SK-N-MC (cell line): ENCODE data around the gene PARP15.

Experiments used
- DNase-seq: peaks from one replicate; pipeline ENCODE4 v3.0.0-alpha.2; 2011; ENCODE audit warnings: low read depth, low spot score
- H3K27ac ChIP-seq: fragments of 200-600 bp; sonication (generic); 2 replicates; pipeline ENCODE4 v1.5.1; 2016; ENCODE audit warnings: mixed run types
- H3K36me3 ChIP-seq: fragments of 200-600 bp; sonication (generic); 2 replicates; pipeline ENCODE4 v1.6.1; 2017; ENCODE audit warnings: antibody characterized with exemption, low read length, mixed read lengths; ENCODE audit not compliant: insufficient read depth
- H3K4me3 ChIP-seq: fragments of 200-600 bp; sonication (generic); 2 replicates; pipeline ENCODE4 v1.5.1; 2016
- H3K9ac ChIP-seq: fragments of 200-600 bp; sonication (generic); 2 replicates; pipeline ENCODE4 v1.8.0; 2017; ENCODE audit warnings: mixed run types, mixed read lengths; ENCODE audit not compliant: insufficient read length
- H3K9me3 ChIP-seq: fragments of 200-600 bp; sonication (generic); 2 replicates; pipeline ENCODE4 v1.6.1; 2017; ENCODE audit warnings: low read depth, mild to moderate bottlenecking, antibody characterized with exemption, low read length, moderate library complexity, mixed read lengths
- EZH2 ChIP-seq: fragments of 200-600 bp; sonication (generic); IDR thresholded peaks from one replicate; pipeline ENCODE4 v1.6.1; 2017; ENCODE audit warnings: antibody characterized with exemption
- FOXP2 ChIP-seq: optimal IDR thresholded peaks from 2 replicates; pipeline ENCODE3; 2011; ENCODE audit warnings: mild to moderate bottlenecking, moderate library complexity; ENCODE audit not compliant: insufficient read depth; ENCODE audit errors: extremely low read length, control extremely low read depth
- POLR2AphosphoS5 ChIP-seq: IDR thresholded peaks from 2 replicates; pipeline ENCODE4 v1.6.1; 2012; ENCODE audit warnings: mild to moderate bottlenecking, low read depth, low read length, borderline replicate concordance

Gene PARP15

DNA sequence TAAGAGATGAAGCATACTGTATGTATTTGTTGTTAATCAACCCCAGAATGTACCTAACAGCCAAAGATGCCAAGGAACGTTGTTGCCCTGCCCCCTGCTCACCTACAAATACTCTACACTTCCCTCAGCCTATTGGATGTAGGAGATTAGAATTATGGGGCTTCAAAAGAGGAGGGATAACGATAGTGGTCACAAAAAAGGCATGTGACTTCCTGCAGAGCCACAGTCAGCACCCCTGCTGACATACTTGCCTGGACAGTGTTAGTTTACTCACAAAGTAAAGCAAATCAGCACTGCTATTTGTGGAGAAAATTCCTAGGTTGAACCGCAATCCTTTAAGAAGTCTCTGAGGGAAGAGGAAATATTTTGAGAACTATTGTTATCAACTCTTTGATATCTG is 37.9 kb downstream of the PARP15 start:
- Histone ChIP-seq H3K4me3 (no peak overlapping the region), H3K9me3 (no peaks in the 10 kb centered on the region), H3K9ac (no peak overlapping the region), H3K27ac (no peak overlapping the region), H3K36me3 (no peaks in the 10 kb centered on the region)
- TF ChIP-seq EZH2 (no peak), FOXP2 (no peak), POLR2AphosphoS5 (no peak)
- no peak for DNase-seq

DNA sequence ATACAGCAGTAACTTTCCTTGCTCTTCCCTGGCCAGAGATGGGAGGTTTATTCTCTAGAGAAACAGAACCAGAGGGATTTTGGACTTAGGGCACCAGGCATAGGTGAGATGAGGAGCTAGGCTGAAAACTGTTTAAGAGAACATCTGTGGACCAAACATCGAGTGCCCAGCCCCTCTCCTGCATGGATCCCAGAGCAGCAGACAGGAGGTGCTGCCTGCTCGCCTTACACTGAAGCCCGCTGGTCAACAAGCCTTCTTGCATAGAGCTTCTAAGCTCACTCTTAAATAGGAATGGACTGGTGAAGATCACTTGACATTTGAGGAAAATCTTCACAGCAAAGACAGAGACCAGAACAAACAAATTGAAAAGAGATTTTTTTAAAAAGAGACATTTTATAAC is 41.2 kb downstream of the PARP15 start:
- DNase-seq: no peak
- Histone ChIP-seq H3K9me3 (no peaks in the 10 kb centered on the region), H3K36me3 (no peaks in the 10 kb centered on the region), H3K9ac (no peak overlapping the region), H3K4me3 (no peak overlapping the region), H3K27ac (no peak overlapping the region)
- TF ChIP-seq EZH2 (no peak), POLR2AphosphoS5 (no peak), FOXP2 (no peak)

DNA sequence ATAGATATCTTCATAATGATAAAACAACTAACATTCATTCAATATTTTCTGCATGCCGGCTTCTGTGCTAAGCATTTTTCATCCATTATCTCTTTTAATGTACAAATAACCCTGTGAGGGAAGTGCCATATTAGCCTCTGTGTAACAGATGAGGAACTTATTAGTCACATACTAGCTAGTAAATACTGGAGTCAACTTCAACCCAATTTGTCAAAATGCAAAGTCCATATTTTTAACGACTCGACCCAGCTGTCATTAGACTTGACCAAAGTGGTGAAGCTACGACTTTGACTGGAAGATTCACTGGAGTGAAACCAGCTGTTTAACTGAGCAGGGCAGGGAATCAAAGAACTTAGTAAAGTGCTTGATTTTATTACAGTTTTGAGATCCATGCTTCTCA is 41.6 kb downstream of the PARP15 start:
- H3K9ac ChIP-seq: no peak overlapping the region
- no peaks in the 10 kb centered on the region for H3K9me3 ChIP-seq
- no peak for TF ChIP-seq EZH2
- no peak for TF ChIP-seq POLR2AphosphoS5
- TF ChIP-seq FOXP2: no peak
- H3K27ac ChIP-seq: no peak overlapping the region
- no peak overlapping the region for H3K4me3 ChIP-seq
- DNase-seq: no peak
- H3K36me3 ChIP-seq: no peaks in the 10 kb centered on the region

DNA sequence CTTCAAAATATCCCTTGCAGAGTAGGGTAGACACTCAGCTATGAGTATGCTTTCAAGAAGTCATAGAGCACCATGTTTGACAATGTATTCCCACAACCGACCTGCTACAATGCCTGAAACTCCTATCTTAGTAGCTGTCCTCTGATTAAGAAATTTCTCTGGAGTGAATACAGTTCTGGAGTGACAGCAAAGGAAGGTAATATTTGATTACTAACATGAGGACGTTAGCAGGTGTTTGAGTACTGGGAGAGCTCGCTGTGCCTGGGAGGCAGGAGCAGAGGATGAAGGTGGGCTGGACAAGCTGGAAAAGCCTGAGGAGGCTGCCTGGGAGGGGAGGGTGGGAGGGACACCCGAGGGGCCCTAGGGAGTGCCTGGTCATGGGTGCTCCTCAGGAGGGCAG is 42.9 kb downstream of the PARP15 start:
- DNase-seq: no peak
- TF ChIP-seq POLR2AphosphoS5: no peak
- TF ChIP-seq FOXP2: no peak
- TF ChIP-seq EZH2: no peak
- Histone ChIP-seq H3K27ac (no peak overlapping the region), H3K36me3 (no peaks in the 10 kb centered on the region), H3K4me3 (no peak overlapping the region), H3K9ac (no peak overlapping the region), H3K9me3 (no peaks in the 10 kb centered on the region)

DNA sequence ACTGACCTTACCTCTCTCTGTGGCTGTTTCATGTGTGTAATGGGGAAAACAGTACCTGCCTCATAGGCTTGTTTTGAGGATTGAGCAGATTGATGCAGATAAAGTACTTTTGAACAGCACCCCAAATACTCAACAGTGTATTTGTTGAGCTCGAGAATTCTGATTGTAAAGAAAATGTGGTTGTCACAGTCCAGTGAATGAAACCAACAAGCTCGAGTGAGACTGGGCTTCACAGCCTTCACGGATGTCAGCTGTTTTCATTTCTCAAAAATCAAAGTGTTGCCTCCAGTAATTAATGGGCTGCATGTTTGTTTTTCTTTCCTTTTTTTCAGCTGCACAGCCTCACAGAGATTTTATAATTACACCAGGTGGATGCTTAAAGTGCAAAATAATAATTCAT is 43.7 kb downstream of the PARP15 start:
- no peaks in the 10 kb centered on the region for H3K36me3 ChIP-seq
- no peak overlapping the region for H3K27ac ChIP-seq
- no peaks in the 10 kb centered on the region for H3K9me3 ChIP-seq
- DNase-seq: no peak
- no peak for TF ChIP-seq FOXP2
- TF ChIP-seq POLR2AphosphoS5: no peak
- no peak for TF ChIP-seq EZH2
- H3K9ac ChIP-seq: no peak overlapping the region
- no peak overlapping the region for H3K4me3 ChIP-seq

DNA sequence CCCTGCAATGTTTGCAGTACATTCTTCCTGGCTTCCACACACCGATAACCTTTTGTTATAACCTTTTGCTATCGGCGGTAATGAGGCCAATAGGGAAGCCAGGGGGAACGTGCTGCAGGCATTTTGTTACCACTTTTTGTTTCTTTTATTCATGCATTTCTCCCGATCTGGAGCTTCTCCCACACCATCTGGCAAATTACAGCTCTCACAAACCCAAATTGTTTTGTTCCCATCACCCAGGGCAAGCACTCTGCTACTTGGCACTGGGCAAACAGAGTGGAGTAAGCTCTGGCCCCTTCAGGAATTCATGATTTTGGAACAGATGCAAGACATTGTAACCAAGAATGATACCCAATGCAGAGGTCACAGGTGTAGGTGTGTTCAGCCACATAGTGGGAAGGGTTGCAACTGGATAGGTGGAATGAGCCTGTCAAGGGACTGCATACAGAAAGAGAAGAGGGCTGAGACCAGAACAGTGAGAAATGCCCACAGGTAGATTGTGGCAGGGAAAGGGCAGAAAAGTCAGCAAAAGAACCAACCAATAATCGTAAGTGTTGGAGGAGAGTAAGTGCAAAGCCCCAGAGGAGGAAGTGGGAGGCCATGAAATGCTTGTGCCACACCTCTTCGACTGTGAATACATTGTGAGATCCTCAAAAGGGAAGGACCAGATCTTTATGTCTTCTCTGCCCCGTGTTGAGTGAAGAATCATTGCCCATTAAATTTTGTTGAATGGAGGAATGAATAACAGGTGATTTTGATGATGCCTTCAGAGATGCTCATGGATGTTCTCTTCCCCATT is 45.8 kb downstream of the PARP15 start:
- H3K9me3 ChIP-seq: no peaks in the 10 kb centered on the region
- no peak overlapping the region for H3K27ac ChIP-seq
- no peak overlapping the region for H3K4me3 ChIP-seq
- no peak for DNase-seq
- H3K9ac ChIP-seq: no peak overlapping the region
- H3K36me3 ChIP-seq: no peaks in the 10 kb centered on the region
- TF ChIP-seq EZH2 (no peak), FOXP2 (no peak), POLR2AphosphoS5 (no peak)

DNA sequence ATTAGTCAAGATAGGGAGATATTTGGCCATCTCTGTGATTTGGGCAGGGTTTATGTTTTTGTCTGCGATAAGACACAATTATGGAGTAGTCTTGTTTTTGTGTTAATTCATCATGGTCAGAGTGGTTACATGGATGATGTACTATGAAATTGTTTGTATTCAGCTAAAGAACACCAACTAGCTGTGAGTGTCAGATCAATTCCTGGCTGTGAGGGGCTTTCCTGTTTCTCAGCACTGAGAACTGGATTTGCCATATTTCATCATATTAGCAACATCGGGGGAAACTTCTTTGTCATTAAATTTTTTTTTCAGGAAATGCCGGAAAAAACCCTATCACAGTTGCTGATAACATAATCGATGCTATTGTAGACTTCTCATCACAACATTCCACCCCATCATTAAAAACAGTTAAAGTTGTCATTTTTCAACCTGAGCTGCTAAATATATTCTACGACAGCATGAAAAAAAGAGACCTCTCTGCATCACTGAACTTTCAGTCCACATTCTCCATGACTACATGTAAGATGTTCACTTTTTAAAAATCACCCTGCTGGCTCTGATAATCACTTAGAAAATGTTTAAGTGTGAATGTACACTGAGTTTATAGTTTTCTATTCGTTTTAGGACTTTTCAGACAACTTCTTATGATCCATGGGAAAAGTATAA is 49.2 kb downstream of the PARP15 start:
- Histone ChIP-seq H3K9ac (no peak overlapping the region), H3K27ac (no peak overlapping the region), H3K4me3 (no peak overlapping the region), H3K9me3 (no peaks in the 10 kb centered on the region), H3K36me3 (no peaks in the 10 kb centered on the region)
- DNase-seq: no peak
- TF ChIP-seq EZH2: no peak
- no peak for TF ChIP-seq FOXP2
- TF ChIP-seq POLR2AphosphoS5: no peak

DNA sequence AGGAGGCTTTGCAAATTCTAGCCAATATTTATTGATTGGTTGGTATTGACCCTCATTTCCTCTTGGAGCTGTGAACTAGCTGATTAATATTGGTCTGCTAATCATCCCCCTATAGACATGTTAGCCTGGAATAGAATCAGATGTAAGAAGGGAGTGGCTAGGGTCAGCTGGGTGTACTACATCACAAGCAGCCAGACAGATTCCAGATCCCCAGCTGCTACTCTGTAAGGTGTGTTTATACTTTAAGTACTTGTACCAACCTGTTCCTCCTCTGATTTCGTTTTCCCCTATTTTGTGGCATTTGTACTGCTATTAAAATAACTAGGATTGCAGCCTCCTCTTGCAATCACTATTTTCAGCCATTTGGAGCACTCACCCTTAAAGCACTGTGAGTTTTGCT is 49.9 kb downstream of the PARP15 start:
- H3K4me3 ChIP-seq: no peak overlapping the region
- H3K9me3 ChIP-seq: no peaks in the 10 kb centered on the region
- H3K27ac ChIP-seq: no peak overlapping the region
- TF ChIP-seq POLR2AphosphoS5 (no peak), FOXP2 (no peak), EZH2 (no peak)
- no peak for DNase-seq
- H3K9ac ChIP-seq: no peak overlapping the region
- H3K36me3 ChIP-seq: no peaks in the 10 kb centered on the region

DNA sequence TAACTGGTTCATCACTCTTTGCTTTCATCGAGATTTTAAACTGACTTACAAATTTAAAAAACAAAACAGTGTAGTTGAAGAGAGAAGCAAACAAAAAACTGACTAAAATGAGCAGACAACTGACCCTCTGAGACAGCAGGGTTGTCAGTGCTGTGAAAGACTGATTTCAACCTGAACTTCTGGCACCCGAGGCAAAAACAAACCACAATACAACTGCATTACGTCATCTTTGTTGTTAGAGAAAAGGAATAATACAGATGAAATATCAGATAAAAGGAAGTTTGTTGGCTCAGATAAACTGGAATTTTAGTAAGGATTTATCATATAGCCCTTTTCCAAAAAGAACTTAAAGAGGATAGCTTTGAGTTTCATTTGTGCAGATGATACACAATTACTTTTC is 51.1 kb downstream of the PARP15 start:
- TF ChIP-seq POLR2AphosphoS5 (no peak), EZH2 (no peak), FOXP2 (no peak)
- Histone ChIP-seq H3K9ac (no peak overlapping the region), H3K9me3 (no peaks in the 10 kb centered on the region), H3K27ac (no peak overlapping the region), H3K36me3 (no peaks in the 10 kb centered on the region), H3K4me3 (no peak overlapping the region)
- DNase-seq: no peak
